ENCODE measurements around the gene ZNF346.

DNA sequence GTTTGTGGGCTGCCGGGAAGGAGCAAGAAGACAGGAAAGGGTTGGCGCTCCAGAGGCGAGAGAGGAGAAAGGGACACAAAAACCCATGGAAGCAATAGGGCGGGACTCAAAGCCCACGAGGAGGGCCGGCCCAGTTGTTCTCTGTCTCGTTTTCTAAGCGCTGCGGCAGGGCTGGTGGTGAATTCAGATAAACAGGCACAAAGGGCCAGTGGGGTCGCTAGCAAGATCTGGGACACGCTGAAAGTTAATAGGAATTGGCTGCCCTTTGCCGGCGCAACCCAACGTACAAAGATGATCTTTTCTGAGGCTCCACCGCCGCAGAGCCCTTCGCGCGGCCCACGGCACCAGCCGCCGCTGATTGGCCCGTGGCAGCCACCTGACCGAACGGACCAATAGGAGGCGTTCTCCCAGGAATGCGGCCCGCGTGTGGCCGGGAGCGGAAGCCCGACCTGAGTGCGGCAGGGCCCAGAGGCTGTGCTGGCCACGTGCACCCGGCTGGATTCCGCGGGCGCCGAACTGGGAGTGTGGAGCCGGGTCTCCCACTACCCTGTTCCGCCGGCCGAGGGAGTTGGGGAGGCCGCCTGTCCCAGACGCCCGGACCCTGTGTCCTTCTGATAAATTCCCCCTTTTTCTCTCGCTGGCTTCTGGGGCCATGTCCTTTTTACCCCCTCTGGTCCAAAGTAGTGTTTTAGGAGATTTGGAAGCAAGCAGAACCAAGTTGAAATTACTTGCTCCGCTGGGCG is 94.3 kb downstream of the ZNF346 start:
- no peak for TF ChIP-seq EZH2phosphoT487 (IDR thresholded peaks at IDR 0.05; ENCODE audit: borderline replicate concordance, low read depth, low read length)
- TF ChIP-seq, protein P1, sequence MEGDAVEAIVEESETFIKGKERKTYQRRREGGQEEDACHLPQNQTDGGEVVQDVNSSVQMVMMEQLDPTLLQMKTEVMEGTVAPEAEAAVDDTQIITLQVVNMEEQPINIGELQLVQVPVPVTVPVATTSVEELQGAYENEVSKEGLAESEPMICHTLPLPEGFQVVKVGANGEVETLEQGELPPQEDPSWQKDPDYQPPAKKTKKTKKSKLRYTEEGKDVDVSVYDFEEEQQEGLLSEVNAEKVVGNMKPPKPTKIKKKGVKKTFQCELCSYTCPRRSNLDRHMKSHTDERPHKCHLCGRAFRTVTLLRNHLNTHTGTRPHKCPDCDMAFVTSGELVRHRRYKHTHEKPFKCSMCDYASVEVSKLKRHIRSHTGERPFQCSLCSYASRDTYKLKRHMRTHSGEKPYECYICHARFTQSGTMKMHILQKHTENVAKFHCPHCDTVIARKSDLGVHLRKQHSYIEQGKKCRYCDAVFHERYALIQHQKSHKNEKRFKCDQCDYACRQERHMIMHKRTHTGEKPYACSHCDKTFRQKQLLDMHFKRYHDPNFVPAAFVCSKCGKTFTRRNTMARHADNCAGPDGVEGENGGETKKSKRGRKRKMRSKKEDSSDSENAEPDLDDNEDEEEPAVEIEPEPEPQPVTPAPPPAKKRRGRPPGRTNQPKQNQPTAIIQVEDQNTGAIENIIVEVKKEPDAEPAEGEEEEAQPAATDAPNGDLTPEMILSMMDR (conservative IDR thresholded peaks at IDR 0.05; ENCODE audit: low read length): no peak
